GM18861 (cell line): ENCODE measurements around the gene HELZ2.

Source experiments
- ATAC-seq: cut with Tn5 transposase; IDR thresholded peaks from one replicate; pipeline ENCODE4 v1.9.1; 2021; ENCODE audit not compliant: unreplicated experiment

The HELZ2 gene

DNA sequence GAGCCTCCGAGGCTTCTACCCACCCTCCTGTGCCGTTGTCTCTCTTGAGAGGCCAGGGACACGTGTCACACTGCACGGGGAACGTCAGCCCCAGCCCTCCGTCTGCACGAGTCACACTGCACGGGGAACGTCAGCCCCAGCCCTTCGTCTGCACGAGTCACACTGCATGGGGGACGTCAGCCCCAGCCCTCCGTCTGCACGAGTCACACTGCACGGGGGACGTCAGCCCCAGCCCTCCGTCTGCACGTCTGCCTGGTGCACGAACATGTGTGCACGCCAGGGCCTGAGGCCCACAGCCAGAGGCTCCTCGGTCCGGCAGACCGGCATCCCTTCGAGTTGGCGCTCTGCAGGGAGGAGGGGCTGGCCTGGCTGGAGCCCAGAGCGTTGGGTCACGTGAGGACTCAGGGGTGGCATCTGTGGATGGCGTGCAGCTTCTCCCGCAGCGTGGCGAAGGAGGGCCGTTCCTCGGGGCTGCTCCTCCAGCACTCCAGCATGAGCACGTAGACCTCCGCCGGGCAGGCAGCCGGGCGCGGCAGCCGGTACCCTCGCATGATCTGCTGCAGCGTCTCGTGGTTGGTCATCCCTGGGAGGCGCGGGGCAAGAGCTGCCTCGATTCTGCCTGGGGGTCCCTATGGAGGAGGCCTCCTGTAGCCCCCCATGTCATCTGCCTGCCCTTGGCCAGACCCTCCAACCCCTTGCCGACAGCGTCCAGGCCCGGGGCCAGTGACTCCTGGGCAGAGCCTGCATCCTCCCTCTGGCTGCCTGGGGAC is 33.4 kb downstream of the HELZ2 start:
- no peak for ATAC-seq

DNA sequence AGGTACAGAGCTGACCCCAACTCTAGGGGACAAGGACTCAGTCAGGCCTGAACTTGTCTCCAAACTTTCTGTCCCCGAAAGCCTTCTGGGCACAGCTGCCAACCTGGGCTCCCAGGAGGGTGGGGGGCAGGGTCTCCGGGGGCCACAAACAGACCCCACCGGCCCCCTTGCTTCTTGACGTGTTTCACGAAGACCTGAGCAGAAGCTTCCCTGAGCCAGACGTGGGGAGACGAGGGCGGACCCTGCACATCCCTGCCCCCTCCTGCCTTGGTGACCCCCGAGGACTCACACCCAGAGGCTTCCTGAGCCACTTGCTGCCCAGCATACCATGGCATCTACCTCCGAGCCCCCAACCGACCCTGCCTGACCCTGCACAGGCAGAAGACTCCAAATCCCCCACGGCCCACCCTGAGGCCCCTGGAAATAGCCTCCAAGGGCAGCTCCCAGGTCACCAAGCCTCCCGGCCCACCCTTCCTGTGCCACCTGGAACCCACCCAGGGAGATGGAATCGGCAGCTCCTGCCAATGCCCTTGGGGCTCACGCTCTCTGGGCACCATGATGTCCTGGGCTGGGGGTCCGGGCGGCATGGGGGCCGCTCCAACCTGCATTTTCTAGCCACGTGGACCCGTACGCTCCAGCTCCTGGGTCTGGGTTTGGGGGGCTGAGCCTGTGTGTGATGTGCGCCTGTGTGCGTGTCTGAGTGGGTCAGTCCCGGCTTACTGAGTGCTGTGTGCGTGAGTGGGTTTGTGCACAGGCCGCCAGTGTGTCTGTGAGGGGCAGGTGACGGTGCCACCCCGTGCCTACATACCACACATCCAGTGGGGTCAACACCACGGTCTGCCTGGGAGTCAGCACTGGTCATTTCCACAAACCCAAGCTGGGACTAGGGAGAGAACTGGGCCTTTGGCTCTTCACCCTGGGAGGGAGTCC is 34.3 kb downstream of the HELZ2 start:
- no peak for ATAC-seq

DNA sequence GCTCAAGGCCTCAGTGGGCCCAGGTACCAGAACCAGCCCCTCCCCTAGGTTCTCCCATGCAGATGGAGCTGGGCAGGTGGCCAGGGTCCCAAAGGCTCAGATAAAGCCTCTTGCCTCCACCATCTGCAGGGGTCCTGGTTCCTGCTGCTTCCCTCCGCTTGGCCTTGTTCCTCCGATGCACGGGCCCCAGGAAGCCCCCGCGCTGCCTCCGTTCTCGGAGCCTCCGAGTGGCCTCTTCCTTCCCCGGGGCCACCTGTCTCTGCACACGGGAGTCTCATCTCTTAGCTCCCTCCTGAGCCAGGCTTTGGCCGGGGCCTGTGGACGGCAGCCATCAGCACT is 35.0 kb downstream of the HELZ2 start:
- ATAC-seq: no peak

DNA sequence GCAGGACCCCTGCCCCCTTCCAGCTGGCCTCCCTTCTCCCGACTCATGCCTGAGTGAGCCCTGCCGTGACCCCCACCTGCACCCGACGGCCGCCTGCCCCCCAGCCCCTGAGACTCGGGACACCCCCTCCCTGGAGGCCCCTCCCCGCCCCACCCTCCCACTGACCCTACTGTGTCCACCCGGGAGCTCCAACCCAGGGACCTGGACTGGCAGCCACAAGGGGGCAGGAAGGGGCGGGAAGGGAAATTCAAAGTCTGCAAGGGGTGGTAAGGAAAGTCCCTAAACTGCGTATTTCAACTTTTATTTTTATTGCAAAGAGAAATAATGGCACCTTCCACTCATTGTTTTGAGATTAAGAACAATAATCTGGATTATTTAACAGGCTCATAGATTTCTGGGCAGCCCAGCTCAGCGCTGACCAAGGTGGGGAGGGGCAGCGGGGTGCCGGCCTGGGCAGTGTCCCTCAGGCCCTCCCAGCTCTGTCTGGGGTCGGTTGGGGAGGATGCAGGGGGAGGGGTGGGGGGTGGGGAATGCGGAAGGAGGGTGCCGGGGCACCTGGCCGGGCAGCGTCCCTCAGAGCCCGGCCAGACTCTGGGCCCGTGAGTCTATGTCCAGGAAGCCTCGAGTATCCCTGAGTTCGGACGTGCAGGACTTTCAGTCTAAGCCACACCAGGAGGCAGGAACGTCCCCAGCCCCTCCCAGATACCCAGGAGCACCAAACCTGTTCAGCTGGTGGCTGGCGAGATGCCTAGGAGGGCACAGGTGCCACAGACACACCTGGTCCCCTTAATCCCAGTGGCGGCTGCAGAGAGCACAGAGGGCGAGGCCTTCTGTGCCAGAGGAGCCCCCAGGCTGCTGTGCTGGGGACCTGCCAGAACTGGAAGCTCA is 35.6 kb downstream of the HELZ2 start:
- no peak for ATAC-seq

- peak; percentile 76 for ATAC-seq
Measured at GRCh38 chr20:63537525-63538203, 36.4 kb downstream of the HELZ2 start.

DNA sequence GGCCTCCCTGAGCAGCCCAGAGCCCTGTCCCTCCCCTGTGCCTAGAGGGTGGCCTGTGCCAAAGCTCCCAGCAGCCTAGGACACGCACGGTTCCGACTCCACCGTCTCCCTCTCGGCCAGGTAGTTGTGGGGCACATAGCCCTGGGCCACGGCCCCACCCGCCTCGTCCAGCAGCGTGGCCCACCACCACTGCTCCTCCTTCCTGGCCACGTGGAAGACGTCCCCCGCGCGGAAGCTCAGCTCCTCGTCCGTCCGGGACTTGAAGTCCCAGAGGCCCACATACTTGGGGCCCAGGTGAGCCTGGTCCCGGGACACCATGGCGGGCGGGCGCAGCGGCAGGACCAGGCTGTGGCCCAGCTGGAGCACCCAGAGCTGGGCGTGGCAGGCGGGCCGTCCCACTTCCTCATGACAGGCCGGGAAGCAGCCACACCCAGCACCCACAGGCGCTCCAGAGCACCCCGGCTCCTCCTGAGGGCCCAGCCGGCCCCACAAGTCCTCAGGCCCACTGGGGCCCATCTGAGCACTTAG is 37.0 kb downstream of the HELZ2 start, which contains the start of gene PTK6:
PTK6 (minus strand) TSS at position 380 of the 528 bp plus-strand sequence; CDS start at position 318, 62 bp downstream.
- ATAC-seq: peak; percentile 9

DNA sequence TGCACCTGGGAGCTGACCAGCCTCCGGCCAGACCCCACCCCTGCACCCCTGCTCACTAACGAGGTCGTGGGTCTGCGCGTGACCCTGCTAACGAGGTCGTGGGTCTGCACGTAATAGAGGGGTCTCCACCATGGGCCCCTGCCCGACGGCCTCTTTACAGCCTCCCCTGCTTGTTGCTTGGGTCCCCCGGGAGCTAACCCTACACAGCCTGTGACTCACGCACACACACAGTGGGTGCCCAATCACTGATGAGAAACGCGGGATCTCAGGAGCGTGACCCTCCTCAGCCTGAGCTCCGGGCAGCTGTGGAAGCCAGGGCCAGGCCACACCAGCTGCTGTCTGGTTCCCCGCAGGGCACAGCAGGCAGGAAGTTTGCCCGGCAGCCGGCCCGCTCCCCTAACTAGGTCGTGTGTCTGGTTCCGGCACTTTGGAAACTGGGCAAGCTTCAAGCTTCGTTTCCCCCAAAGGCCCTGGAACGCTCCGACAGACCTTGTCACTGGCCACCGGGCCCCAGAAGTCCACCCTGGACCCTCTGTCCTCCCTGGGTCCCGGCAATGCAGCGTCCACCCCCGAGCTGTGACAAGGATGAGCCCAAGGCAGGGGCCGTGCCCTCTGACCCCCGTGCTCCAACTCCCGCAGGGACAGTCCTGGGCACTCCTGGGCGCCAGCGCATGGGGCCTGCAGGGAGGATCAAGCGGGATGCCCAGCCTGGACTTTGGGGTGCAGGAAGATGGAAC is 37.6 kb downstream of the HELZ2 start:
- no peak for ATAC-seq

DNA sequence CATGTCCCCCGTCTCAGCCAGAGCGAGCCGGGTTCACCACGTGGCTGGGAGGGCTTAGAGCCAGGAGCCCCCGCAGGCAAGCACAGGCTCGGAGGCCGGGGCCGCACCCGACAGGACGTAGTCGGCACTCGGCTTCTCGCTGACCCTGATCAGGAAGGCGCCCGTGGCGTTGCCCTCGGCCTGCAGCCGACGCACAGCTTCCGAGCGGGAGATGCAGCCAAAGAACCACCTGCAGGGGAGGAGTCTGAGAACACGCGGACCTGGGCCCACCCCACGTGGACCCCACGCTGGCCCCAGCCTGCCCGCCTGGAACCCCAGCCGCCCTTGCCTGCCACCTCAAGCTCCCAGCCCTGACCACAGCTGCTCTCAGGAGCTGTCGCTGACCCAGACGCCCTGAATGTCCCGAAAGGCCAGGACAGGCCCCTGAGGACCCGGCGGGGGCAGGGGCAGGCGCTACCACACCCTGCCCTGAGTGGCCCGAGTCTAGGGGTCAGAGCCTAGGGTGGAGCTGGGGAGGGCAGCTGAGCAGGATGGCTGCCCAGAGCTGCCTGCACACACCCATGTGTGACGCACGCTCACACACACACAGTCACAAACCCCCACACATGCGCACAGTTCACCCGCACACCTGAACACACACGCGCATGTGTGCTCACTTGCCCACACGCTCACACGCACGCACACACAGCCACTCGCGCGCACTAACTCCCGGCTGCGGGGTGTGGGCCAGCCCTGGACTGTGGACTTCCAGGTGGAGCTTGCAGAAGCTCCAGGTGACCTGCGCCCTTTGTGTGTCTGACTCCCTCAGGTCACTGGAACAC is 39.0 kb downstream of the HELZ2 start:
- no peak for ATAC-seq

DNA sequence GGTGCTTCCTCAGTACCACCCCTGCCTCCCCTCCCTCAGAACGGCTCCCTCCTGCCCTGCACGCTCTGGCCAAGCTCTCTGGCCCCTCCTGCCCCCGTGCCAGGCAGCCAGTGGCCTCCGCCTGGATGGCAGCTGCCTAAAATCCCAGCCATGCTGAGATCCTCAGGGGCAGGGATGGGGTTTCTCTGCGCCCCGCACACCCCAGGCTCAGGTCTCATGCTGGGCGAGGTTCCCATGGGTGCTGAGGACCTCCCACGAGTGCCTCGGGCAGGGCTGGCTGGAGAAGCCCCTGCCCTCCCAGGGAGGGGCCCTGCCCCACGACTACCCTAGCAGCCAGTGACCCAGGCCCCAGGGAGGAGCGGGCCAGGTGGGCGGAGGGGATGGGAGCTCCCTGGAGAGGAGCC is 39.6 kb downstream of the HELZ2 start:
- ATAC-seq: no peak

GRCh38 chr20:63533871-63534393 is 40.1 kb downstream of the HELZ2 start:
- ATAC-seq: no peak

DNA sequence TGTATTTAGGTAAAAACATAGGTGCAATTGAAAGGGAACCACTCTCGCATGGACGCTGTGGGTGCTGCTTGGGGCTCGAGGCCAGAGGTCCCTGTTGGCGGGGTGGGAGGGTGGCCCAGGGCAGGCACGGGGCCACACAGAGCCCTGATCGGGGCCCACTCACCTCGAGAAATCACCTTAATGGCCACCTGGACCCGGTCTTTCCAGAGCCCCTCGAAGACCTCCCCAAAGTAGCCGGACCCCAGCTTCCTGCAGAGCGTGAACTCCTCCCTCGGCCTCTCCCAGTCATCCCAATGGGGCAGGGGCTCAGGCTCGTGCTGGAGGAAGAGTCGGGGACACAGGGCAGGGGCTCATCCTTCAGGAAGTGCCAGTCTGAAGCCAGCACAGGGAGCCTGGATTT is 40.7 kb downstream of the HELZ2 start:
- ATAC-seq: no peak

DNA sequence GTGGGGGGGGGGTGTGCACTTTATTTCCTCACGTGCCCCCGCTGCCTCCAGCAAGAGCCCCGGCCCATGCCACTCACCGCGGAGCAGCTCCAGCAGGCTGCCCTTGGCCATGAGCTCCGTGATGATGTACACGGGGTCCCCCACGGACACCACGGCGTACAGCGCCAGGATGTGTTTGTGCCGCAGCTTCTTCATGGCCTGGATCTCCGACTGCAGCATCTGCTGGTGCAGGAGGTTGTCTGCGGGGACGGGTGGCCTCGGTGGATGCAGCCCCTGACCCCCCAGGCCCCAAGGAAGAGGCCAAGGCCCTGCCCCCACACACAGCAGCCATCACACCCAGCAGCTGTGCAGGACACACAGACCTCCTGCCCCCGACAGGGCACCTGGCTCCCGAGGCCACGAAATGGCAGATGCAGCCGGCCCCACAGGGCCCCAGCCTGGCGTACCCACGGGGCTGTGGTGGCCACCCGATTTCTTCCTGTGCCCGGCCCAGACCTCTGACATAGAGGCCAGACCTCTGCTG is 41.5 kb downstream of the HELZ2 start:
- ATAC-seq: no peak

DNA sequence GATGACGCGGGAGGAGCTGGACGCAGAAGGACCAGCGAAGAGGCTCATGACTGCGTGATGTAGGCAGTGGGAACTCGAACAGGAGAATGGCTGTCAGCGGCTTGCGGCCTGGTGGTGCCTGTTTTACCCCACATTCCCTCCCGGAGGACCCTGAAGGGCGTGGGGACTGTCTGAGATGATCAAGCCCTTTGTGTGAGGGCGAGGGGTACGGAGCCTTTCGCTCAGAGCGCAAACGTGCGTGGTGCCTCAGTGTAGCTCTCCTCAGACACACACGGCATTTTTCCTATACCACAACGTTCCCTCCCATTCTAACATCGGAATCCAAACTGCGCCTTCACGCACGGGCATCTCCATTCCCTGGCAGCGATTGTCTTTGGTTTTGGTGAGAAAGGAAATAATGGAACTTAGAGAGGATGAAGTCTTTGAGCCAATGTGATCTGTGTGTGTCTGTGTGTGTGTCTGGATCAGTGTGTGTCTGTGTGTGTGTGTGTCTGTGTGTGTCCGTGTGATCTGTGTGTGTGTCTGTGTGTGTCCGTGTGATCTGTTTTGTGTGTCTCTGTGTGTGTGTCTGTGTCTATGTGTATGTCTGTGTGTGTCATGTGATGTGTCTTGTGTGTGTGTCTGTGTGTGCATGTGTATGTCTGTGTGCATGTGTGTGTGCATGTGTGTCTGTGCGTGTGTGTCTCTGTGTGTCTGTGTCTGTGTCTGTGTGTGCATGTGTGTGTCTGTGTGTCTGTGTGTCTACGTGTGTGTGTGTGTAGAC is 42.2 kb downstream of the HELZ2 start:
- ATAC-seq: no peak

GRCh38 chr20:63530788-63531160 is 43.3 kb downstream of the HELZ2 start:
- no peak for ATAC-seq

DNA sequence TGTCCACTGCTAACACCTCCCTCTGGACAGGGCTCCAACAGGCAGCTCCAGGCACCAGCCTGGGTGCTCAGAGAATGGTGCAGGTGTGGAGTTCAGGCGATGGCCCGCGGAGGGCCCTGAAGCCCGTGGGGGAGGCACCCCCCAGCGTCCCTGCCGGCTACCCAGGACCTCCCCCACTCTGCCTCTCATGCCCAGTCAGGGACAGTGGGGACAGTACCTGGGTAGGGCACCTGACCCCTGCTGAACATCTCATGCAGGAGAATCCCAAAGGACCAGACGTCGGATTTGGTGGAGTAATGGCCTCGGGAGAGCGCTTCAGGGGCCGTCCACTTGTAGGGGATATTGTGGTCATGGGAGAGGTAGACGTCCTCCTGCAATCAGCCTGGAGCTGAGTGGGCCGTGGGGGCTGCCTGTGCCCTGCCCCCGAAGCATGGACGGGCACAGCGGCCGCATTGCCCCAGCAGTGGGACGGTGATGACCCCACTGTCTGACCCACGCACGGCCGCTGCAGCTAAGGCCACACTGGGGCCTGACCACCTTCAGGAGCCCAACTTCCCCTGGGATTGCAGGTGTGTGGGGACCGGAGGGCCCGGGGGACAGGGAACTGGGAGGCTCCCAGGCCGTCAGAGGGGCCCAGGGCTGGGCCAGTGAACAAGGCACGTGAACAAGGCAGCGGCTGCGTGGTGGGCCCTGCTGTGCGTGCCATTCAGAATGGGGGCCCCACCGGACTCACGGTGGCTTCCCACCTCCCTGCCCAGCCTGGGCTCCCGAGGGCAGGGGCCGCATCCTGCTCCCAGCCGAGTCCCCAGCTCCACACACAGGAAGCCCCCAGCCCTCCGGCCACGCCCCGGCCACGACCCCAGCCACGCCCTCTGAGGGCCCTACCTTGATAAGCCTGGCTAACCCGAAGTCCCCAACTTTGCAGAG is 43.9 kb downstream of the HELZ2 start:
- no peak for ATAC-seq

GRCh38 chr20:63529180-63529860 is 44.7 kb downstream of the HELZ2 start:
- ATAC-seq: no peak
